Naive B cell (primary cell): Measurements from ENCODE around the gene KCNIP3. TPM values are rescaled to one million over a fixed set of nuclear protein-coding genes. Genes with fewer than 3 reads are reported as not detected.
A peak's percentile ranks its signal among the peaks of the same experiment; 100 is the strongest.

Source experiments
- ATAC-seq, 2 donors: fragments of 150-1000 bp; cut with Tn5 transposase; 2 replicates each; pipeline ENCODE4 v1.10.0; 2021; ENCODE audit warnings: low read depth in 2 of 2, mild to moderate bottlenecking in 2 of 2, moderate library complexity in 2 of 2
- DNase-seq: peaks from one replicate; pipeline ENCODE4 v3.0.0; 2022
- H3K27ac Mint-ChIP-seq, 6 donors: one replicate each; pipeline ENCODE4 v1.8.0; 2020 to 2022; ENCODE audit warnings: mild to moderate bottlenecking in 6 of 6, mixed read lengths in 6 of 6, moderate library complexity in 5 of 6, inconsistent platforms in 2 of 6
- H3K27me3 Mint-ChIP-seq, 3 donors: one replicate each; pipeline ENCODE4 v1.8.0; 2021 to 2022; ENCODE audit warnings: mixed read lengths in 3 of 3, mild to moderate bottlenecking in 1 of 3
- H3K36me3 Mint-ChIP-seq, 2 donors: one replicate each; pipeline ENCODE4 v1.8.0; 2020 to 2022; ENCODE audit warnings: mixed read lengths in 2 of 2, inconsistent platforms in 1 of 2, mild to moderate bottlenecking in 1 of 2
- H3K4me1 Mint-ChIP-seq, 3 donors: one replicate each; pipeline ENCODE4 v1.8.0; 2020 to 2022; ENCODE audit warnings: mixed read lengths in 3 of 3, inconsistent platforms in 1 of 3, mild to moderate bottlenecking in 1 of 3, moderate library complexity in 1 of 3
- H3K4me3 Mint-ChIP-seq, 8 donors: one replicate each; pipeline ENCODE4 v1.8.0; 2020 to 2022; ENCODE audit warnings: mild to moderate bottlenecking in 8 of 8, mixed read lengths in 8 of 8, moderate library complexity in 8 of 8, inconsistent platforms in 2 of 8
- H3K9me3 Mint-ChIP-seq, 7 donors: one replicate each; pipeline ENCODE4 v1.8.0; 2020 to 2022; ENCODE audit warnings: mixed read lengths in 7 of 7, mild to moderate bottlenecking in 5 of 7, inconsistent platforms in 2 of 7, moderate library complexity in 1 of 7
- polyA plus RNA-seq, 6 donors: library from polyadenylated mRNA; unstranded; fragments of 300-500 nt; fragmentation: Illumina TruSeq; gene quantifications; one replicate each; pipeline ENCODE4 v1.2.3, GENCODE V29; 2021; ENCODE audit warnings: low read depth in 6 of 6

Gene KCNIP3
- polyA plus RNA-seq, 6 donors from 2014 or later, result not detected

- H3K27ac Mint-ChIP-seq, result no peak overlapping the region
- no peak overlapping the region for H3K4me3 Mint-ChIP-seq
- H3K4me1 Mint-ChIP-seq, result no peaks in the 10 kb centered on the region
- no peaks in the 10 kb centered on the region for H3K36me3 Mint-ChIP-seq
- no peak for ATAC-seq
- no peak for DNase-seq
- peaks cover 3 to 21% (median 9%) of the 10 kb centered on the region in 3 donors for H3K27me3 Mint-ChIP-seq
- peaks cover 0 to 3% (median 0%) of the 10 kb centered on the region in 7 donors for H3K9me3 Mint-ChIP-seq
Observed at GRCh38 chr2:95336406-95336805, 39.3 kb downstream of the KCNIP3 start.

GRCh38 chr2:95337829-95338228 lies 40.7 kb downstream of the KCNIP3 start:
- no peaks in the 10 kb centered on the region for H3K4me1 Mint-ChIP-seq
- no peak overlapping the region for H3K27ac Mint-ChIP-seq
- peaks cover 8 to 34% (median 23%) of the 10 kb centered on the region in 3 donors for H3K27me3 Mint-ChIP-seq
- H3K36me3 Mint-ChIP-seq, result no peaks in the 10 kb centered on the region
- DNase-seq (no peak), ATAC-seq (no peak)
- no peak overlapping the region for H3K4me3 Mint-ChIP-seq
- peaks cover 0 to 3% (median 2%) of the 10 kb centered on the region in 7 donors for H3K9me3 Mint-ChIP-seq

GRCh38 chr2:95342556-95343320 lies 45.6 kb downstream of the KCNIP3 start:
- no peaks in the 10 kb centered on the region for H3K36me3 Mint-ChIP-seq
- no peak for ATAC-seq
- peaks cover 0 to 8% (median 3%) of the 10 kb centered on the region in 3 donors for H3K4me1 Mint-ChIP-seq
- peaks cover 0 to 4% (median 0%) of the 10 kb centered on the region in 7 donors for H3K9me3 Mint-ChIP-seq
- peaks cover 26 to 57% (median 36%) of the 10 kb centered on the region in 3 donors for H3K27me3 Mint-ChIP-seq
- H3K27ac Mint-ChIP-seq, result no peak overlapping the region
- peak overlapping the region in 2 of 8 donors; percentile 16 to 22 for H3K4me3 Mint-ChIP-seq
- no peak for DNase-seq

DNA sequence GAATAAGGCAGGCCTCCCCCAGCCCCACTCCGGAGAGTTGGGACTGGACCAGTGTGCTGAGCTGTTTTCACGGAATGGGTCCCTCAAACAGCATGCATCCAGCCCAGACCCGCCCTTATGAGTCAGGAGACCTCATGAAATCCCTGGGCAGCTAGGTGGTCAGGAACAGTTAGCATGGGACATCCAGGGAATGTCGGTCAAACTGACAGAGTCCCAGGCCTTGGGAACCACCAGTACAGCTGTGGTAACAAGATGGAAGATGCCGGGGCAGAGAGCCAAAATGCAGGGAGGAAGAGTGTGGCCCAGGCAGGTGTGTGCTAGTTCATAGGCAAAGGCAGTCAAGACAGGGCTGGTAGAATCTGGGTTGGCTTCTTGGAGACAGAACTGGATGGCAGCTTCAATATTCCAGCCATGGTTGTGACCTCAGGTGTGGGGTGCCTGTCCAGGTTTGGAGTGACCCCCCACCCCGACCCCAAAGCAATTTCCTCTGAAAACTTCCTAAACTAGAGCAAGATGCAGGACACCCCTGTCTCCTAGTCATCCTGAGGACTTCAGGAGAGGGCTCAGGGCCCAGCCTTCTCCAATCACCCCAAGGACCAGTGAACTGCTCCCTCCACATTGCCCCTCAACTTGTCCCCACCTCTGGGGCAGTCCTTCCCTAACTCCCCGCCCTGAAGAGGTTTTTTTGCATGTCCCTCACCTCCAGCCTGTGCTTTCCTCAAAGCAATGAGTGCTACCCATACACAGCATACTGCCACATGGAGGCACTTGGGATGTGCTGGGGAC lies 46.5 kb downstream of the KCNIP3 start:
- Mint-ChIP-seq H3K4me3 (peak overlapping the region in 3 of 8 donors; percentile 9 to 17 (median 15)), H3K27ac (no peak overlapping the region)
- ATAC-seq, result no peak

DNA sequence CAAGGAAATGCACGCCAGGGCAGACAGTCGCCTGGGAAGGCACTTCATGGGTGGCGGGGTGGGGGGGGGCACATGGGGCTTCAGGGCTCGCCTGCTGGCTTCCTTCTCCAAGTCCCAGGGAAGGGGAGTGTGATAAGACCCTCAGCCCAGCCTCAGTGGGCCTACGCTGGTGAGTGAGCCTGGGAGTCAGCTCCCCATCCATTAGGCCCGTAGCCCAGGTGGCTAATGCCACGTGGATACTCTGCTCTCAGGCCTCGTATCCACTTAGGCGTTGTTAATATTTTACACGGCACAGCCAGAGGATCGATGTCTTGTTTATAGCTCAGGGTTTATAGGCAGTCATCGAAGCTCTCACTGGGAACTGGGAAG lies 47.1 kb downstream of the KCNIP3 start:
- Mint-ChIP-seq H3K27me3 (peaks cover 32 to 67% (median 43%) of the 10 kb centered on the region in 3 donors), H3K9me3 (peaks cover 0 to 4% (median 0%) of the 10 kb centered on the region in 7 donors), H3K27ac (no peak overlapping the region), H3K4me3 (peak overlapping the region in 2 of 8 donors; percentile 9 to 75), H3K4me1 (peaks cover 0 to 8% (median 3%) of the 10 kb centered on the region in 3 donors), H3K36me3 (no peaks in the 10 kb centered on the region)
- ATAC-seq, result no peak
- no peak for DNase-seq

More for the DNA sequence above, 46.5 kb downstream of the KCNIP3 start:
- Mint-ChIP-seq H3K9me3 (peaks cover 0 to 4% (median 0%) of the 10 kb centered on the region in 7 donors), H3K4me1 (peaks cover 0 to 8% (median 3%) of the 10 kb centered on the region in 3 donors), H3K36me3 (no peaks in the 10 kb centered on the region), H3K27me3 (peaks cover 26 to 64% (median 43%) of the 10 kb centered on the region in 3 donors)
- DNase-seq, result no peak

DNA sequence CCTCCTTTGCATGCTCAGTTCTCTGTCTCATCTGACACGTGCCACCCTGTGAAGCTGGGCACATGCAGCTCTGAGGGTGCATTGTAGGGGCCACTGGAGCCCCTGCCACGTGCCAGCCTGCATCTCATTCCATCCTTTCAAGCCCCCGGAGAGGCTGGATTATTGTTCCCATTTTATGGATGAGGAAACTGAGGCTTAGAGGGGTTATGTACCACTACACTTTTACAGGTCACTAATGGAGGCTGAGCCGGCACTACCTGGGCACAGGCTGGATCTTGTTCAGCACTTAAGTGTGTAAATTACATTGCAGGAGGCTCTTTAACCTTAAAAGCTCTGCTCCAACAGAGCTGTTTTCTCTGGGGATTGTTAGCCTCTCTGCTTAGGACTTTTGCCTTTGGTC lies 47.5 kb downstream of the KCNIP3 start:
- DNase-seq (no peak), ATAC-seq (no peak)
- H3K4me1 Mint-ChIP-seq, result peaks cover 0 to 8% (median 3%) of the 10 kb centered on the region in 3 donors
- H3K27me3 Mint-ChIP-seq, result peaks cover 32 to 69% (median 43%) of the 10 kb centered on the region in 3 donors
- peak overlapping the region in 3 of 8 donors; percentile 16 to 80 (median 47) for H3K4me3 Mint-ChIP-seq
- peak overlapping the region in 1 of 6 donors; percentile 32 for H3K27ac Mint-ChIP-seq
- peaks cover 0 to 4% (median 0%) of the 10 kb centered on the region in 7 donors for H3K9me3 Mint-ChIP-seq
- H3K36me3 Mint-ChIP-seq, result no peaks in the 10 kb centered on the region

DNA sequence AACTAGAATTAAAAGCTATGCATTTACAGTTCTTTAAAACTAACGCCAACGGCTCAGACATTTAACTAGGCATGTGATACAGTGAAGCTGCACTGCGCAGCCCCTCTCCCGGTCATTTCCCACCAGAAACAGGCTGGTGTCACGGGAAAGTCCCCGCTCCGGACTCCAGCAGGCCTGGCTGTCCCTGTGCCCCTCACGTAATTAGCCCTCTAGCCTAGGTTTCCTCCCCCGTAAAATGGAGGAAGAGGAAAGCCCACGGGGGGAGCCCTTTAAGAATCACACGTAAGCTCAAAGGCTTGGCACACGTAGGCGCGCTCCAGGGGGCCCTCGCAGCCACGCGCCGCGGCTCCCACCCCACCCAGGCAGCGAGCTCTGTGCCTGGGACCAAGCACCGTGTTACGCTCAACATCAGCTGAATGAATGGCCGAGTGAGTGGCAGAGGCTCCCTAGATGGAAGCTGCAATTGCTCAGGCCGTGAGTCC lies 48.0 kb downstream of the KCNIP3 start:
- Mint-ChIP-seq H3K4me1 (peaks cover 0 to 8% (median 3%) of the 10 kb centered on the region in 3 donors), H3K27ac (no peak overlapping the region), H3K36me3 (no peaks in the 10 kb centered on the region), H3K27me3 (peaks cover 32 to 71% (median 43%) of the 10 kb centered on the region in 3 donors), H3K4me3 (peak overlapping the region in 6 of 8 donors; percentile 47 to 80 (median 68)), H3K9me3 (peaks cover 0 to 4% (median 0%) of the 10 kb centered on the region in 7 donors)
- DNase-seq (no peak), ATAC-seq (peak; percentile 19 to 43)

GRCh38 chr2:95345563-95346230 lies 48.5 kb downstream of the KCNIP3 start:
- ATAC-seq (peak; percentile 85), DNase-seq (peak; percentile 34)
- Mint-ChIP-seq H3K9me3 (peaks cover 0 to 4% (median 0%) of the 10 kb centered on the region in 7 donors), H3K4me1 (peaks cover 0 to 8% (median 3%) of the 10 kb centered on the region in 3 donors), H3K36me3 (no peaks in the 10 kb centered on the region), H3K27me3 (peaks cover 32 to 76% (median 43%) of the 10 kb centered on the region in 3 donors), H3K4me3 (peak overlapping the region; percentile 65 to 87 (median 86)), H3K27ac (no peak overlapping the region)

DNA sequence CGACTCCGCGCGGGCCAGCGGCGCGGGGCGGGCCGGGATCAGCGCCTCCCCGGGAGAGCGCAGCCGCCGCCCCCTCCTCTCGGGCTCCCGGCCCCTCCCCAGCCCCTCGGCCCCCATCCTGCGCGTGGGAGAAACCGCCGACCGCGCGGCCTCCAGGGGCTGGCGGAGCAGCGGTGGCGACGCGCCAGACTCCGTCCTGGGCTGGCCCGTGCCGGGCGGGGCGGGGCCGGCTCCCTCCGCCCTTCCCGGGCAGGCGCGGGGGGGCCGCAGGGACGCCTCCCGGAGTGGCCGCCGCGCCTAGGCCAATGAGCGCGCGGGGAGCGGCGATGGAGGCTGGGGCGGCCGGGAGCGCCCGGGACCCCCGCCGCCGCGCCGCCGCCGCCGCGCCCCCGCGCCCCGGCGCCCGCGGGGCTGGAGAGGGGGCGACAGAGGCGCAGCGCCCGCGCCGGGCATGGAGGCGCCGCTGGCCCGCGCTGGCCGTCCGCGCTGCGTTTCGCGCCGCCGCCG lies 49.1 kb downstream of the KCNIP3 start:
- ATAC-seq, result no peak
- H3K27ac Mint-ChIP-seq, result no peak overlapping the region
- H3K36me3 Mint-ChIP-seq, result no peaks in the 10 kb centered on the region
- no peak for DNase-seq
- H3K4me3 Mint-ChIP-seq, result peak overlapping the region in 1 of 8 donors; percentile 80
- H3K4me1 Mint-ChIP-seq, result peaks cover 0 to 8% (median 3%) of the 10 kb centered on the region in 3 donors
- peaks cover 0 to 4% (median 0%) of the 10 kb centered on the region in 7 donors for H3K9me3 Mint-ChIP-seq
- H3K27me3 Mint-ChIP-seq, result peaks cover 32 to 73% (median 41%) of the 10 kb centered on the region in 3 donors

GRCh38 chr2:95346738-95347671 lies 49.9 kb downstream of the KCNIP3 start:
- H3K36me3 Mint-ChIP-seq, result no peaks in the 10 kb centered on the region
- peak overlapping the region in 7 of 8 donors; percentile 15 to 81 (median 53) for H3K4me3 Mint-ChIP-seq
- no peak for ATAC-seq
- peaks cover 0 to 10% (median 3%) of the 10 kb centered on the region in 3 donors for H3K4me1 Mint-ChIP-seq
- peaks cover 0 to 3% (median 0%) of the 10 kb centered on the region in 7 donors for H3K9me3 Mint-ChIP-seq
- H3K27me3 Mint-ChIP-seq, result peaks cover 32 to 73% (median 41%) of the 10 kb centered on the region in 3 donors
- DNase-seq, result no peak
- H3K27ac Mint-ChIP-seq, result no peak overlapping the region

DNA sequence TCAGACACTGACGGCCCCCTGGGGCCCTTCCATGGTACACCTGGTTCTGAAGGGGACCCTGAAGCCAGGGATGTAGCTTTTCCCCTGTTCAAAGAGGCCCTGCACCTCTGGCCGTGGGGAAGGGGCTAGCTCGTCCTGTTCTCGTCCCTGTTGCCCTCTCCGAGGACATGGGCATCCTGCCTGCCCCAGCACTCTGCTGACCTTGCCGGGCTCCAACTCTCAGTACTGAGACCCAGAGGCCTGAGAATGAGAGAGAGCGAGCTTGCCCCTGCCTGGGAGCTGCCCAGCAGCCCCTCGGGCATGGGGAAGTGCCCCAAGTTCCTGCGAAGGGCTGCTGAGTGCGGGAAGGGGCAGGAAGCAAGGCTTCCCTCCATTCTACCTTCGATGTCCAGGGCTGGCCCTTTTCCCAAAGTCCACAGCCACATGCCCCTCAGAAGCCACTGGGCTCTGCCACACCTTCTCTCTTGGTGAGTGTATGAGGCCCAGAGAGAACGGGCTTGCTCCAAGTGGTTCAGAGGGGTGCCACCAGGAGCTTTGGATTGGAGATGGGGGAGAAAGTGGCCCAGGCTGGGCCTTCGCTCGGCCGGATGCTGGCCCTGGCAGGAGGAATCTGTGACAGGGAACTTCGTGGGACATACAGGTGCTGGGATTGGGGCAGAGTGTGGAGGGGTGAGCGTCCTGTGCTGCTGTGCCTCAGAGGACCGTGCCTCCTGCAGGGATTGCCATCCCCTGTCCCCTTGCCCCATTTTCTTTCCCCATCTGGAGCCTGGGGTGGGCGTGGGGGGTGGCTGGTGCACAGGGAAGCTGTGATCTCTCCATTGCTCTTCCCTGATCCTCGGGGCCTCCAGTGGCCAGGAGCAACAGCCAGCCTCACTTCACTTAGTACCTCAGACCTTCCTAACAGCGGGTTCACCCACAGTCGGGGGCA lies 50.8 kb downstream of the KCNIP3 start:
- H3K27ac Mint-ChIP-seq, result peak overlapping the region in 1 of 6 donors; percentile 18
- H3K27me3 Mint-ChIP-seq, result peaks cover 26 to 66% (median 34%) of the 10 kb centered on the region in 3 donors
- no peaks in the 10 kb centered on the region for H3K36me3 Mint-ChIP-seq
- ATAC-seq (no peak), DNase-seq (no peak)
- H3K9me3 Mint-ChIP-seq, result peaks cover 0 to 2% (median 0%) of the 10 kb centered on the region in 7 donors
- H3K4me1 Mint-ChIP-seq, result peaks cover 0 to 10% (median 3%) of the 10 kb centered on the region in 3 donors
- H3K4me3 Mint-ChIP-seq, result peak overlapping the region in 7 of 8 donors; percentile 15 to 81 (median 50)
